ENCODE results near the gene SS18L1.

Gene SS18L1

GRCh38 chr20:62219101-62219991 lies 75.8 kb downstream of the SS18L1 start:
- TF ChIP-seq POLR2AphosphoS5 (IDR thresholded peaks at IDR 0.05; ENCODE audit: borderline replicate concordance, low read depth, low read length), result no peak
- no peak for TF ChIP-seq FOXP2 (optimal IDR thresholded peaks at IDR 0.05; ENCODE audit: control extremely low read depth, extremely low read length, insufficient read depth)
- TF ChIP-seq EZH2 (IDR thresholded peaks at IDR 0.05), result no peak
- no peaks in the 10 kb centered on the region for H3K9me3 ChIP-seq (ENCODE audit: low read depth, low read length)
- H3K4me3 ChIP-seq, result no peak overlapping the region
- H3K9ac ChIP-seq (ENCODE audit: insufficient read length), result no peak overlapping the region
- no peak overlapping the region for H3K27ac ChIP-seq
- no peaks in the 10 kb centered on the region for H3K36me3 ChIP-seq (ENCODE audit: insufficient read depth, low read length)
- DNase-seq (ENCODE audit: low read depth, low spot score), result no peak

- no peak for TF ChIP-seq POLR2AphosphoS5 (IDR thresholded peaks at IDR 0.05; ENCODE audit: borderline replicate concordance, low read depth, low read length)
- TF ChIP-seq FOXP2 (optimal IDR thresholded peaks at IDR 0.05; ENCODE audit: control extremely low read depth, extremely low read length, insufficient read depth), result no peak
- no peak for TF ChIP-seq EZH2 (IDR thresholded peaks at IDR 0.05)
These were observed 76.6 kb downstream of the SS18L1 start, which contains the start of gene HRH3 for GRCh38 chr20:62219992-62220665. Gene HRH3 (minus strand): TSS chr20:62220278. CDS start chr20:62219970, 308 bp downstream.

GRCh38 chr20:62220666-62221568 lies 77.3 kb downstream of the SS18L1 start:
- DNase-seq (ENCODE audit: low read depth, low spot score), result no peak
- no peak overlapping the region for H3K27ac ChIP-seq
- no peak for TF ChIP-seq POLR2AphosphoS5 (IDR thresholded peaks at IDR 0.05; ENCODE audit: borderline replicate concordance, low read depth, low read length)
- peak; percentile 8 for TF ChIP-seq EZH2 (IDR thresholded peaks at IDR 0.05)
- TF ChIP-seq FOXP2 (optimal IDR thresholded peaks at IDR 0.05; ENCODE audit: control extremely low read depth, extremely low read length, insufficient read depth), result no peak
- H3K36me3 ChIP-seq (ENCODE audit: insufficient read depth, low read length), result no peaks in the 10 kb centered on the region
- H3K4me3 ChIP-seq, result no peak overlapping the region
- no peaks in the 10 kb centered on the region for H3K9me3 ChIP-seq (ENCODE audit: low read depth, low read length)
- no peak overlapping the region for H3K9ac ChIP-seq (ENCODE audit: insufficient read length)

More at GRCh38 chr20:62219992-62220665, 76.6 kb downstream of the SS18L1 start, which contains the start of gene HRH3:
- H3K9me3 ChIP-seq (ENCODE audit: low read depth, low read length), result no peaks in the 10 kb centered on the region
- H3K4me3 ChIP-seq, result no peak within 1 kb of the TSS
- no peak within 1 kb of the TSS for H3K27ac ChIP-seq
- no peak within 1 kb of the TSS for H3K9ac ChIP-seq (ENCODE audit: insufficient read length)
- no peaks in the 10 kb centered on the region for H3K36me3 ChIP-seq (ENCODE audit: insufficient read depth, low read length)
- DNase-seq (ENCODE audit: low read depth, low spot score), result no peak

GRCh38 chr20:62222266-62222850 lies 78.8 kb downstream of the SS18L1 start:
- Histone ChIP-seq H3K36me3 (ENCODE audit: insufficient read depth, low read length) (no peaks in the 10 kb centered on the region), H3K27ac (no peak overlapping the region), H3K4me3 (no peak overlapping the region), H3K9ac (ENCODE audit: insufficient read length) (no peak overlapping the region), H3K9me3 (ENCODE audit: low read depth, low read length) (no peaks in the 10 kb centered on the region)
- no peak for TF ChIP-seq FOXP2 (optimal IDR thresholded peaks at IDR 0.05; ENCODE audit: control extremely low read depth, extremely low read length, insufficient read depth)
- no peak for TF ChIP-seq EZH2 (IDR thresholded peaks at IDR 0.05)
- no peak for TF ChIP-seq POLR2AphosphoS5 (IDR thresholded peaks at IDR 0.05; ENCODE audit: borderline replicate concordance, low read depth, low read length)
- no peak for DNase-seq (ENCODE audit: low read depth, low spot score)

GRCh38 chr20:62222972-62223371 lies 79.4 kb downstream of the SS18L1 start:
- no peak overlapping the region for H3K27ac ChIP-seq
- no peak overlapping the region for H3K4me3 ChIP-seq
- H3K9me3 ChIP-seq (ENCODE audit: low read depth, low read length), result no peaks in the 10 kb centered on the region
- TF ChIP-seq EZH2 (IDR thresholded peaks at IDR 0.05) (no peak), POLR2AphosphoS5 (IDR thresholded peaks at IDR 0.05; ENCODE audit: borderline replicate concordance, low read depth, low read length) (no peak), FOXP2 (optimal IDR thresholded peaks at IDR 0.05; ENCODE audit: control extremely low read depth, extremely low read length, insufficient read depth) (no peak)
- no peaks in the 10 kb centered on the region for H3K36me3 ChIP-seq (ENCODE audit: insufficient read depth, low read length)
- H3K9ac ChIP-seq (ENCODE audit: insufficient read length), result no peak overlapping the region
- no peak for DNase-seq (ENCODE audit: low read depth, low spot score)

DNA sequence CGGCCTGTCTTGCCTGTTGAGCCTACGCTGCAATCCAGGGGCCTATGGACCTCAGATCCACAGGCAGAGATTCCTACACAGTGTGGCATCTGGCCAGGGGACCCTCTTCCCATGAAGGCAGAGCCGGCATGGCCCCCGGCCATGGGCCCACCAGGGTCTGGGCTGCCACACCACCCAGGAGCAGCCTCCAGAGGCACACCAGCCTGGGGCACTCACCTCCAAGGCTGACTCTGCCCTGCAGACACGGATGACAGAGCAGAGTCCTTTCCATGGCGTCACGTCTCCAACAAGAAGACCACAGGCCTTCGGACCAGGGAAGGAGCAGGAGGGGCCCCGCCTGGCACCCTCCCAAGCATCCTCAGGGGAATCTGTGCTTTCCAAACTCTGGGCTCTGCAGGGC lies 80.0 kb downstream of the SS18L1 start:
- no peak for DNase-seq (ENCODE audit: low read depth, low spot score)
- Histone ChIP-seq H3K36me3 (ENCODE audit: insufficient read depth, low read length) (no peaks in the 10 kb centered on the region), H3K9ac (ENCODE audit: insufficient read length) (no peak overlapping the region), H3K27ac (no peak overlapping the region), H3K9me3 (ENCODE audit: low read depth, low read length) (no peaks in the 10 kb centered on the region), H3K4me3 (no peak overlapping the region)
- no peak for TF ChIP-seq POLR2AphosphoS5 (IDR thresholded peaks at IDR 0.05; ENCODE audit: borderline replicate concordance, low read depth, low read length)
- TF ChIP-seq EZH2 (IDR thresholded peaks at IDR 0.05), result no peak
- no peak for TF ChIP-seq FOXP2 (optimal IDR thresholded peaks at IDR 0.05; ENCODE audit: control extremely low read depth, extremely low read length, insufficient read depth)

- Histone ChIP-seq H3K36me3 (ENCODE audit: insufficient read depth, low read length) (no peaks in the 10 kb centered on the region), H3K9me3 (ENCODE audit: low read depth, low read length) (no peaks in the 10 kb centered on the region), H3K4me3 (no peak overlapping the region), H3K27ac (no peak overlapping the region), H3K9ac (ENCODE audit: insufficient read length) (no peak overlapping the region)
- TF ChIP-seq EZH2 (IDR thresholded peaks at IDR 0.05) (no peak), POLR2AphosphoS5 (IDR thresholded peaks at IDR 0.05; ENCODE audit: borderline replicate concordance, low read depth, low read length) (no peak), FOXP2 (optimal IDR thresholded peaks at IDR 0.05; ENCODE audit: control extremely low read depth, extremely low read length, insufficient read depth) (no peak)
- DNase-seq (ENCODE audit: low read depth, low spot score), result no peak
These were observed 80.7 kb downstream of the SS18L1 start for GRCh38 chr20:62224113-62224855.

Data from SK-N-MC (cell line).